GM21786 (cell line): ENCODE data around the gene TCP11L1.

Experiments
- ATAC-seq: cut with Tn5 transposase; IDR thresholded peaks from one replicate; pipeline ENCODE4 v1.9.1; 2021; ENCODE audit not compliant: unreplicated experiment

The TCP11L1 gene, protein sequence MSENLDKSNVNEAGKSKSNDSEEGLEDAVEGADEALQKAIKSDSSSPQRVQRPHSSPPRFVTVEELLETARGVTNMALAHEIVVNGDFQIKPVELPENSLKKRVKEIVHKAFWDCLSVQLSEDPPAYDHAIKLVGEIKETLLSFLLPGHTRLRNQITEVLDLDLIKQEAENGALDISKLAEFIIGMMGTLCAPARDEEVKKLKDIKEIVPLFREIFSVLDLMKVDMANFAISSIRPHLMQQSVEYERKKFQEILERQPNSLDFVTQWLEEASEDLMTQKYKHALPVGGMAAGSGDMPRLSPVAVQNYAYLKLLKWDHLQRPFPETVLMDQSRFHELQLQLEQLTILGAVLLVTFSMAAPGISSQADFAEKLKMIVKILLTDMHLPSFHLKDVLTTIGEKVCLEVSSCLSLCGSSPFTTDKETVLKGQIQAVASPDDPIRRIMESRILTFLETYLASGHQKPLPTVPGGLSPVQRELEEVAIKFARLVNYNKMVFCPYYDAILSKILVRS

DNA sequence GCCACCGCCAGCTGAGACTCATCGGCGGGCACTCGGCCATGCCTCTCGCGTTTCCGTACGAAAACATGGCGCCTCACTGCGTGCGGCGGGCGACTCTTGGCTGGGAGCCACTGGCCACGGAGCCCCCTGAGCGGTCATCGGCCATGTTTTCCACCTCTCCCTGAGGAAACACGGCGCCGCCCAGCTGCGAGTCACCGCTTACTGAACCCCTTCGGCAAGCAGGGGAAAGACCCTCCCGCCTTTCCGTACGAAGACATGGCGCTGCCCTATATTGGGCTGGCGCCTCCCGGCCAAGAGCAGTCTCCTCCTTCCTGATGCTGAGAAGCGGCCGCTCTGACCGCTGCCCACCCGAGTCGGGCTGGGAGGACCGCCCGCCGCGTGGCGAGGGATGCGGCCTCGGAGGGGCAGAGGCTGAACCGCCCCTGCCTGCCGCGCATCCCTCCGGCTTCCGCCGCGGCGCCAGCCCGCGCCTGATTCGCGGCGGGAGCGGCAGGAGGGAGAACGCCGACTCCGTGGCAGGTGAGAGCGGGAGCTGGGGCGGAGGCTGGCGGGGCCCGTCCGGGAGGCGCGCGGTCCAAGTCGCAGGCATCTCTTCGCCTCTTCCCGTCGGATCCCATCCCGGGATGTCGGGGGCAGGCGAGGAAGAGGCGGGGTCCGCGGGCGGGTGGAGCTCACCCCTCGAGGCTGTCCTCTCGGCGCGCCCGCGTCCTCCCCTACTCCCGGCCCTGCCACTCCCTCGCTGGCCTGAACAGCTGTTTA, at the start of gene TCP11L1:
TCP11L1 (plus strand) TSS at position 299 of the 759 bp plus-strand sequence. CDS start 4,202 bp downstream, outside the sequence.
- peak; percentile 78 for ATAC-seq

DNA sequence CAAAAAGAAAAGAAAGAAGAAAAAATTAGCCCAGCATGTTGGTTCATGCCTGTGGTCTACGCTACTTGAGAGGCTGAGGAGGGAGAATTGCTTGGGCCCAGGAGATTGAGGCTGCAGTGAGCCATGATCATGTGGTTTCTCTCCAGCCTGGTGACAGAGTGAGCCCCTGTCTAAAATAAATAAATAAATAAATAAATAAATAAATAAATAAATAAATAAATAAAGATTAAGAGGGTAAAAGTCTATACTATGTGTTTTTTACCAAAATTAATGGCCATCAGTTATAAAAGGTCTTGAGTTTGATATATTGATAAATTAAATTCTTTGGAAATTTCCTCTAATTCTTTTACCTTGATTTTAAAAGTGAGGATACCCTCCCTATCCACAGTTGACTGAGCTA, 48.9 kb upstream of the TCP11L1 start:
- no peak for ATAC-seq

DNA sequence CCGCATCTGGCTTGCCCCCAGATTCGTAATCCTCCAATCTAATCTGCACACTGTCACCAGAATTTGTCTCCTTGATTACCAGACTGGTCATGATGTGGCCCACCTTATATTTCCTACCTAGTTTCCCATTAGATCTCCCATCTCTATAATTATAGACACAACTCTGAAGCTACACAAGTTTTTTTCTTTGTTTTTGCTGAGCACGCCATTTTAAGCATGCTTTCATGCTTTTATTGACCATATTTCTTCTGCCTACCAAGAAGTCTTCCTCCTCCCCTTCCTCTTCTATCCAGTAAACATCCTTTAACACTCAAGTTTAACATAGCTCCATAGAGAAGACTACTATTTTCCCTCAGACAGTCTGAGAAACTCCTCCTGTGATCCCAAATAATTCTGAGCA, 47.9 kb upstream of the TCP11L1 start:
- no peak for ATAC-seq

DNA sequence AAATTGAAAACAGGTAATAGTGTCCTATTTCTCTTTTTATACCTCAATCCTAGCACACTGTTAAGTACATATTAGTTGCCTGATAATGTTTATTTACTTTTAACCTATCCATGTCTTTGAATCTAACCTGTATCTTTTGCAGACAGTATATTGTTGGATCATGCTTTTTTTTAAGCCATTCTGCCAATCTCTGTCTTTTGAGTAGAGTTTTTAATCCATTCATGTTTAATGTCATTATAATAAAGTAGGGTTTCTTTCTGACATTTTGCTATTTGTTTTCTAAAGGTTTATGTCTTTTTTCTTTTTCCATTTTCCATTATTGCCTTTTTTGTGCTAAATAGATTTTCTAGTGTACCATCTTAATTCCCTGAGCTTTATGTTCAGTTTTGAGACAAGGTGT, 47.5 kb upstream of the TCP11L1 start:
- ATAC-seq = no peak

DNA sequence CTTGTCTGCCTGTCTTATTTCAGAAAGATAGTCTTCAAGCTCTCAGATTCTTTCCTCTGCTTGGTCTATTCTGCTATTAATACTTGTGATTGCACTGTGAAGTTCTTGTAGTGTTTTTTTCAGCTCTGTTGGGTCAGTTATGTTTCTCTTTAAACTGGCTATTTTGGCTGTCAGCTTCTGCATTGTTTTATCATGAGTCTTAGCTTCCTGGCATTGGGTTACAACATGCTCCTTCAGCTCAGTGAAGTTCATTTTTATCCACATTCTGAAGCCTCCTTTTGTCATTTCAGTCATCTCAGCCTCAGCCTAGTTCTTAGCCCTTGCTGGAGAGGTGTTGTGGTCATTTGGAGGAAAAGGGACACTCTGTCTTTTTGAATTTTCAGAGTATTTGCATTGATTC, 39.2 kb upstream of the TCP11L1 start:
- no peak for ATAC-seq

DNA sequence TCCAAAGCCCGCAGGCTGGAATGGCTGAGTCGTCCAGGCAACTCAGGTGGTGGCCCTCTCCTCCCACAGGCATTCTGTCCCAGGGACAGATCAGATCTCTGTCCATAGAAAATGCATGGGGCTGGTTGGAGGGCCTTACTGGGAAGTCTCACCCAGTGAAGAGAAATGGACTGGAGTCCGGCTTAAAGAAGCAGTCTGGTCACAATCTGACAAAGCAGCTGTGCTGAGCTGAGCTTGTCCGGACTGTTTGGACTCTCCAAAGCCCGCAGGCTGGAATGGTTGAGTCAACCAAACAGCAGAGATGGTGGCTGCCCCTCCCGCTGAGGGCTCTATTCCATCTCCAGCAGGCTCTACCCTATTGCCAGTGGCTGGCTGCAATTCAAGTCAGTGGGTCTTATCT, 38.1 kb upstream of the TCP11L1 start:
- no peak for ATAC-seq

DNA sequence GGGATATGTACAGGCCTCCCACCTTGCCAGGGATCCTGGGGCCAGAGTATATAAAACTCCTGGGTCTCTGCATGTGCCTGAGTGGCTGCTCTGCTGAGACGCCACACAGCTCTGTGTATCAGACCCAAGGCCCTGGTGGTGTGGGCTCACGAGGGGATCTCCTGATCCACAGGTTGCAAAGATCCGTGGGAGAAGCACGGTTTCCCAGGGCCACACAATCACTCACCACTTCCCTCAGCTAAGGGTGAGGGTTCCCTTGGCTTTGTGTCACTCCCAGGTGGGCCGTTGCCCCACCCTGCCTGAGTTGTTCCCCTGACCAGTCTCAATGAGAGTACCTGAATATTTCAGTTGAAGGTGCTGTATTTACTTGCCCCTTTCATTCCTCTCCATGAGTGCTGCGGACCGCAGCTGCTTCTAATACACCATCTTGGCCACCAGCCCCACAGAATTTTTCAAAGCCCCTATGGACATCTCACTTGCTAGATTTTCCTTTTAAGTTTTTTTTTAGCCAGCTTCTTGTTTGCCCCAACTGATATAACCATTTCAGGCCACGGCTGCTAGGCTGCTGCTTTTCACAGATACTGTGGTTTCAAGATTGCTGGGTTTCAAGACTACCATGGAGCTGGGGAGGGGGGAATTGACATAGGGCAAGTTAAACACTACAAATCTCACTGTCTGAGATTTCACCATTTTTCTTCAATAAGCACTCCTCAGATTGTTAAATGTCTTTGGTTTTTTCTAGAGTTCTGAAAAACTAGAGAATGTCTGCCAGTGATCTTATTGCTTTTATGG, 37.4 kb upstream of the TCP11L1 start:
- no peak for ATAC-seq

DNA sequence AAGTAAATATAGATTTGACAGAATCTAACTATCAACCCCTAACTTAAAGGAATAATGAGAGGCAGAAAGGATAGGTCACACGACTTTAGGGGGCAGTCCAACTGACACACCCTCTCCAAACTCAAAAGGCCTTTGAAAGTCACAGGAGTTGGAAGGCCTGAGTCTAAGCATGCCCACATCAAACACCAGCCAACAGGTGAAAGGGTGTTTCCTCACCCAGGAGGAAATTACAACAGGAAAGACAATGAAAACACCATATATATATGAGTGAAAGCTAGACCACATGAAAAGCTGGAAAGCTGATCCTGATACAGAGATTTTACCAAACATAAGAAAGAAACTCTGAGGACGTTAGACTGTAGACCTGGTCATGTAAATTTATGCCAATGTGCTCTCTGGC, 34.2 kb upstream of the TCP11L1 start:
- no peak for ATAC-seq

DNA sequence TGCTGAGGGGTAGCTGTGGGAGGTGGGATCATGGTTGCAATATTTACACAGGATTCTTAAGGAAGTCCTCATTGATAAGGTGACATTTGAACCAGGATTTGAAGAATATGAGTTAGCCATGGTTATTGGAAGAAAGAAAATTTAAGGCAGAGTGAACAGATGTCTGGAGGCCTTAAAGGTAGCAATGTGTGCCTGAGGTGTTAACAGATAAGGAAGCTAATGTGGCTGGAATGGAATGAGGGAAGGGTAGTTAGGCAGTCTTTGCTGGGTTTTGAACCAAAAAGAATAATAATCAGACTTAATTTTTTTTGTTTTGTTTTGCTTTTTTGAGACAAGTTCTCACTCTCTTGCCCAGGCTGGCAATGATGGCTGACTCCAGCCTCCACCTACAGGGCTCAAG, 33.4 kb upstream of the TCP11L1 start:
- ATAC-seq = no peak

DNA sequence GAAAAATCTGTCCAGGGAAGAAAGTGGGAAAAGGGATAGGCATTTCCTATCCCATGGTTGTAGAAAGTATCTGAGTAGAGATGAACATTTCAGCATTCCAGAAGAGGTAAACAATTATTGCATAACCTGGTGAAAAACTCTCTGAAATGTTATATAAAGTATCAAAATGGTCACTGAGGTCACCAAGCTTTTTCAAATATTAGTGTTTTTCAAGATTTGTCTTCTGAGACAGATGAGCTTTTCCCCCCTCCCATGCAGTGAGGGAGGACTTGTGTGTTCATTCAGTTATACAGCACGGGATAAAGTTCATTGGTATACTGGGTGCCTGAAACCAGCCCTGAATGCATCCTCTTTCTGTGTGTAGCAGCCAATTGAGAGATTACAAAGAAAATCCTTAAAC, 25.6 kb upstream of the TCP11L1 start:
- ATAC-seq = no peak

DNA sequence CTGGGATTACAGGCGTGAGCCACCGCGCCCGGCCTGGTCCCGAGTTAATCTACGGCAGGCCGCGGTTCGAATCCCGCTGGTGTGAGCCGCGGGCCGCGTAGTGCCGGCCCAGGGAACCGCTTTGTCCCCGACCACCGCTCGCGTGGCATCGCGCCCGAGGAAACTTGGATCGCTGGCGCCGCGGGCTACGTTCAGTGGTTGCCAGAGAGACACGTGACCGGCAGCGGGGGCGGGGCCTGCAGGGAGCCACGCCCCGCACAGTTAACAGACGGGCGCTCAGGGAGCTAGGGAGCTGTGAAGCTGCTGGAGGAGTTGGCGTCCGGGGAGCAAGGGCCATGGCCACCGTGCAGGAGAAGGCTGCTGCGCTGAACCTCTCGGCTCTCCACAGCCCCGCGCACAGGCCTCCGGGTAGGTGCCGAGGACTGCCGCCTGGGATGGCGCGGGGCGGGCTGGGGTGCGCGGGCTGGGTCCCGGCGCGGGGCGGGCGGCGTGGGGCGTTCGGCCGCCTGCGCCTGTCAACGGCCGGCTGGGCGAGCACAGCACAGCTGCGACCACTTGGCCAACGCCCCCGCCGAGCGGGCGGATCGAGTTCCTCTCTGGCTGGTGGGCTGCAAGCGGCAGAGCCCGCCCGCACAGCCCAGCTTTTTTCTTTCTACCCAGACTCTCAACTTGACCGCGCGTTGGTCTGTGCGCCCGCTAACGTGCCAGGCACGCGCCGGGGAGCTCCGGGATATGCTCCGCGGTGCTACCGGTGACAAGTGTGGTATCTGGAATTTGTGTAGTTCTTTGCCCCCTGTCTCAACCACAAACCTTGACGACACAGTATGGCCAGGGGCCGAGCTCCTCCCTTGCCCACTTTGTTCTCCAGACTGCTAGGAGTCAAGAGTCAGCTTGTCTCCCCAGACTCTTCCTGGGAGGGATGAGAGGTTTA, 23.5 kb upstream of the TCP11L1 start, which contains the start of gene DEPDC7:
DEPDC7 (plus strand) TSS at position 258 of the 931 bp plus-strand sequence; CDS start at position 336, 78 bp downstream.
- peak; percentile 59 for ATAC-seq

DNA sequence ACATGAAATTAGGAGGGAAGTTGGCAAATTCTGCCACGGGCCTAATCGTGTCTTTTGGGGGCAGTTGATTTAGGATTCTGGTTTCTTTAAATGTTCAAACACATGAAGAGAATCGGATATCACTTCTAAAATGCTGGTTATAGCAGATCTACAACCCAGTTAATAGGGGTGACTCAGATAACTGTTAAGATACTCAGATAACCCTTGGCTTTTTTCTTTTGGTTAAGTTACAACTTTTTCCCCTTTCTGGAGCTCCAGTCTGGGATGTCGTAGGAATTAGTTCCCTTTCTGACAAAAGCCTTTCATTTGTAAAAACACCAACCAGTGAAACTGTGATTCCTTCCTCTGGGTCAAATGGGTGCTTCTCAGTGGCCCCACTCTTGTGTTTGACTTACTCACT, 22.7 kb upstream of the TCP11L1 start:
- no peak for ATAC-seq

DNA sequence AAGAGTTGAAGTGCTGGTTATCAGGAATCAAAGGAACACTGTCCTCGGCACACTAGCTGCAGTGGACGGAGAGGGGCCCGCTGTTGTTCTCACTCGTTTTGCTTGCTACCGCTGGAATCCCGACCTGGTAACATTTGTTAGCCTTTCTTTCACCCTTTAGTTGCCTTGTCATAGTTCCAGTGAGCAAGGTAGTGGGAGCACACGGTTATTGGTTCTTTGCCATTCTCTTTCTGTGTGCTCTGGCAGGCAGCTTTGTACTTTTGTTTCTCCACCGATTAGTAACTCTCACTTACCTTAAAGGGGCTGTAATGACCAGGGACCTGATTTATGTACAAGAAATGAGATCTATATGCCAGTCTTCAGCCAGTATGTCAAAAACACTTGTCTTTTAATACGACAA, 21.9 kb upstream of the TCP11L1 start:
- no peak for ATAC-seq

DNA sequence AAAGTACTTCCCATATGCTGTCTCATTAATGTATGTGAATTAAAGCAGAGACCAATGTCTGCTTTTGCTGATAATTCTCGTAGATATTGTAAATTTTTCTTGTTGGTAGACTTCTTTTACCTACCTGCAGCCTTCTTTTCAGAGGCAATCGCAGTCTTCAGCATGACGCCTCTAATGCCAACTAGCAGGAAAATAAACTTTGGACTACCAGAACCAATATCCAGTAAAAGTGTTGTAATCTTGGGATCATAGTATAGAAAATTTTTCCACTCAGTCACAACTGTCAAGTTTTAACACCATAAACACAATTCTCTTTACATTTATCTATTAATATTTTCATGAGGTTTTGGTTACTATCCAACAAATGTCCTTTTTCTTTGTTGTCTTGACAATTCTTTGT, 21.4 kb upstream of the TCP11L1 start:
- ATAC-seq = no peak

DNA sequence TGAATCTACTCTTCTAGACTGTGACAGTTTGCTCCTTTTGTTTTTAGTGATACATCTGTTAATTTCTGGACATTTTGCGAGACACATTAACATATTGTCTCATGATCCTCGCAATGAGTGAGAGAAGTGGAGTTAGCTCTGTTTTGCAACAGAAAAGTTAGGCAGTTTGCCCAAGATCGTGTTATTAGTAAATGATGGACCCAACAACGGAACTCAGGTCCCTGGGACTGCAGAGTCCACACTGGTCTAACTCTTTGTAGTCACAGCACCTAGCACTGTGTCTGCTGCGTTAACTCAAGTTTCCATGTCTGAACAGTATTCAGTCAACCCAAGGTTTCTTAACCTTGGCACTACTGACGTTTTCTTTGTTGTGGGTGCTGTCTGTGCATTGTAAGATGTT, 20.5 kb upstream of the TCP11L1 start:
- no peak for ATAC-seq

DNA sequence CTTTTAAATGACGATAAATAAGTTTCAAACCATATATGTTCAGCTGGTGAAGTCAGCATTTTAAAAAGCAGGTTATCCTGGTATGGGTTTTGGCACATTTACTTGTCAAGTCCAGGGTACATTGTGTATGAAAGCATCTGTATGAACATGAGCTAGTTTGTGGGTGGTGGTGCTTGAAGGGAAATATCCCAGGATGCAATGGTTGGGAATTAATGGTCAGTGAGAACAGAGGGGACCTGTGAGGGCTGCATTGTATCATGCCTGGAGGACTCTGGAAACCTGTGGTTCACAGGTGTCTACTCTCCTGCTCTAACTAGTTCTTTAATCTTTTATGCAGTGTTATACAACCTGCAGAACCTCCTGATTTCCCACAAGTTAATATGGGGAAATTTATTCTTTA, 17.9 kb upstream of the TCP11L1 start:
- no peak for ATAC-seq

DNA sequence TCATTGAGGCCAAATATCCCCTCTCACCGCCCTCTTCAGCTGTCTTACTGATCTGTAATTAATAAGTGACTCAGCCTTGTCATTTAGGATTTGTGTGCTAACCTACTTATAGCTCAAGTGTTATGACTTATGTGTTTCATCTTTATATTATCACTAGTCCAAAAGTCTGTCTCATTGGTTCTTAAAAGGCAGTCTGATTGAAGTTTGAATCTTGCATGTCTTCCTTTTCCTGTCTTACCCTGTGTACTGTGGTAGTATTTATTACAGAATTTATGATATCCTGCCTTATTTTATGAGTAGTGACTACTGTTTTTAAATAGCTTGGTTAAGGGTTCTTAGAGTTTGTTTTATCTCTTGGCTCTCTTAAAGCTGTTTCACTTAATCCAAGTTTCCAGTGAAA, 17.4 kb upstream of the TCP11L1 start:
- ATAC-seq = no peak

DNA sequence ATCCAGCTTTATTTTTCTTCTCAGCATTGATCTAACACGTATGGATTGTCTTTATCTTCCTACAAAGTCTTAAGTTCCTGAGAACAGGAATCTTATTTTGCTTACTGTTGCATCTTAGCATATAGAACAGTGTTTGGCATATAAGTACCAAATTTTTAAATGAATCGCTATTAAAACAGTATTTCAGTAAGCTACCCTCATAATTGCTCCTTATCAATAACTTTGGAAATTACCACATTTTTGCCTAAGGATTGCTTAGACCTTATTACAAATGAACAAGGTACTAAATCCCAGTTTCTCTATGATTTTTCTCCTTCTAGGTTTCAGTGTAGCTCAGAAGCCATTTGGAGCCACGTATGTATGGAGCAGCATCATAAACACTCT, 14.0 kb upstream of the TCP11L1 start:
- no peak for ATAC-seq

DNA sequence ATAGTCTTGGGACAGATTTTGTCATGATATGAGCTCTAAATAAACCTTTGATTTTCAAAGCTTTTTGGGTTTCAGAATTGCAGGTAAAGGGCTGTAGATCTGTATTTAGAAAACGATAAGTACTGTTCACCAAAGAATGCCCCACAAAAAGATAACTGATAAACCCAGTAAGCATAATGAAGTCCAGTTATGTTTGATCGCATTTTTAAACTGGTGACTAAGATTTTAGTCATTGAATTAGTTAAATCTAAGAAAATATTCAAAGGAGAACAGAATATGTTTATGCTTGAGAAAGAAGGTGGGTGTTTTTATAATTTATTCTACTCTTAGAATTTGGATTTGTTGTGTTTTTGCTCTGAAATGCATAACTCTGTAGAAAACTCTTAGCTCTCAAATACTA, 12.1 kb upstream of the TCP11L1 start:
- no peak for ATAC-seq

DNA sequence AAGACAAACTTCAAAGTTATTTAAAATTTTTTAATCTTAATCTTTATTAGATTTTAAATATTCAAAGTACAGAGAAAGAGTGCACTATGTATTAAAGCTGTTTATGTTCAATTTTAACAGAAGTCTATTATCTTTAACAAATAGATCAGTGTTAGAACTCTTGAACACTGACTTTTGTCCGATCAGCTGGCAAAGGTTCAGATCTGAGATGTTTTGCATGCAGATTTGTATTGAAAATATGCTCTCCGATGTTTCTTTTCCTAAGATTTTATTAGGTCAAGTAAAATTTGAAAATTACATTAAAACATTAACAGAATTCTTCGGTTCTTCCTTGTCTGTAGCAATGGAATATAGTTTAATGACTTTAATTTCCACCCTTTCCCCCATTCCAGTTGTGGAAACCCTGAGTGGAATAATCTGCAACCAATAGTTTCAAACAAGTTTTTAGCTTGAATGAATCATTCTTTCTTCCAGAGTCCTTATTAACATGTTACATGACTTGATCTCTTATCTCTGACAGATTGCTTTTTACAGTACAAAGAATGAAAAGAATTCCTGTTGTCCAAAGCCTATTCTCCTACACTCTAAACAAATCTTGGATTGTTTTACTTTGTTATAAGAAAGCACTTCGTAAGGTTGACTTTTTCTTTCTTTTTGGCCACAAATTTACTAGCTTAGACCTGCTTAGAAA, 11.4 kb upstream of the TCP11L1 start:
- ATAC-seq = no peak
